G401.6 (cell line): ENCODE results near the gene UACA.
"Not testable (repeated sequence)": the region's sequence is repeated elsewhere in the genome, so short reads cannot be mapped to it uniquely, and the experiment has no call there.

Experiments used
- FAIRE-seq: peaks from 2 replicates; lab custom pipeline; 2012; peaks lifted over from hg19 to GRCh38; lab: Jason Lieb, UNC

UACA gene

DNA sequence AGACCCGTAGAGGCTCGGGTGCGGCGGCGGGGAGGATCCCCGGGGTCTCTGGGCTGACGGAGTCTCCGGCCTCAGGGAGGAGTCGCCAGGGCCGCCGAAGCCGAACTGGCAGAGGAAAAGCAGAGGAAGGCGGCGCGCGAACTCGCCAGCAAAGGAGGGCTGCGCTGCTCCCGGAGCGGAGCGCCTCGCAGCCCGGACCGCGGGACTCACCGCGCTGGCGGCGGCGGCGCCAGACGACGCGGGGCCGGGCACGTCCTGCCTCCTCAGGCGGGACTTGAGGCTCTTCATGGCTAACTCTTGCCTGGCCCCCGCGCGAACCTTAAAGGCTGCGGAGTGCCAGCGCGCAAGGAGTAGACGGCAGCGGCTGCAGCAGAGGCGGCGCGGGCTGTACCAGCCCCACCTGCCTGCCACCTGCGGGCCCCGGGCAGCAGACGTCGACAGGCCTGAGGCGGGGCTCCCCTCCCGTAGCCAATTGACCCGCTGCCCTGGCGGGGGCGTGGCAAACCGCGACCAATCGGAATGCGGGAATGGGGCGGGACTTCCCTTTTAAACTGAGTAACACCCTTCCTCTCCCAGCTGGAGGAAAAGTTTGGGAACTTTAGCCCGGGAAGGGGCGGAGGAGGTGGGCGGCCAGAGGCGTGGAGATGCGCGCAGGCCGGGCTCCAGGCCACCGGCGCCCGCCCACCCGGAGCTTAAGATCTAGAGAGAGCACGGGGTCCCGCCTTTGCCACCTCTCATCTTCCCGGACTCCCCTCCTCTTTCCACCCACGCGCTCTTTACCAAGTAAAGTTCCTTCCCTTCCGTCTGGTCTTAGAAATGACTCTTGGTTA is at the start of gene UACA:
UACA (minus strand) TSS at position 439 of the 830 bp plus-strand sequence; CDS start at position 288, 151 bp downstream.
- FAIRE-seq = peak; percentile 98

GRCh38 chr15:70812827-70813364 is 49.5 kb upstream of the UACA start:
- FAIRE-seq = no peak

GRCh38 chr15:70810916-70811578 is 47.7 kb upstream of the UACA start:
- no peak for FAIRE-seq

DNA sequence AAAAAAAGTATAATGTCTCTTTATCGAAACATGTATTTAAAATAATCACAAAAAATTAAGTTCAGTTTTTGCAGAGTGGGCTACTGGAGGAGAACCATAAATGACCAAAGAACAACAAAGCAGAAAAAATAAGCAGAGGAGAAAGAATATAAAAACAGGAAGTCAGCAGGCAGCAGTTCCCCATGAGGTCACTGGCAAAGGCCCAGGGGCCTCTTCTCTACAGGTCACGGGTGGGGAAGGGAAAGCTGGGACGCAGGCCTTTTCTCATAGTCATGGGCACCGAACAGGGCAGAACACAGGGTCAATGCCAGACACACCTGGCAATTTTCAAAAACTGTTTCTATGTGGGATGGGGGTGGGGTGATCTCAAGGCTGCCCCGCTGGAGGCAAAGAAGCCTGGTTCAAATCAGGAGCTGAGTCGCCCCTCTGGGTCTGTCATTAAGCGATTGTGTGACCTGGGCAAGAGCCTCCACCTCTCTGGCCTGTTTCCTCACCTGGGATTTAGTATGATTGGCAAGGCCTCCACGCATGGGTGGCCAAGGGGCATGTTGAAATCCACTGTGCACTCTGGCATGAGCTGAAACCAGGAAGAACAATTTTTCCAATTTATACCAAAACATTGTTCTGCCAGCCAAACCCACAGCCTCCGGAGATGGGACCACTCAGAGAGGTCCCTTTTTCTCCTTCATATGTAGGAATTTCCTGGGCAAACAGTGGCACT is 43.8 kb upstream of the UACA start:
- FAIRE-seq = no peak

- FAIRE-seq = not testable (repeated sequence)
These were observed 41.0 kb upstream of the UACA start for GRCh38 chr15:70804388-70804787.

DNA sequence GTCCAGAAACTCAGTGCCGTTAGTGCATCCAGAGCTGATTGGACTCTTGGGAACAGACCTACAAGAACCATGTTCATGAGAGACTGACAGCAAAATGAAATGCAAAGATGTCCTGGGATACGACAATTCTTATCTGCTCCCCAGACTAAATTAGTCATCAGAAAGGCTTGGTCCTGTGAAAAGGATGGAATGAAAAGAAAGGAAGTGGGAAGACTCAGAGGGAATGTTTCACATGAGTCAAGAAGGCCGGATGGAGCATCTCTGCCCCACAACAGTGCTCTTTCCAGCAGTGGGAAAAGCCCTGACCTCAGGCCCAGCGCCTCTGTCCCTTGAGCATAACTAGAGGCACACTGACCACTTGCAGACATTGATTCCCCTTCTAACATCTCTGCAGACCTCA is 39.3 kb upstream of the UACA start:
- no peak for FAIRE-seq

DNA sequence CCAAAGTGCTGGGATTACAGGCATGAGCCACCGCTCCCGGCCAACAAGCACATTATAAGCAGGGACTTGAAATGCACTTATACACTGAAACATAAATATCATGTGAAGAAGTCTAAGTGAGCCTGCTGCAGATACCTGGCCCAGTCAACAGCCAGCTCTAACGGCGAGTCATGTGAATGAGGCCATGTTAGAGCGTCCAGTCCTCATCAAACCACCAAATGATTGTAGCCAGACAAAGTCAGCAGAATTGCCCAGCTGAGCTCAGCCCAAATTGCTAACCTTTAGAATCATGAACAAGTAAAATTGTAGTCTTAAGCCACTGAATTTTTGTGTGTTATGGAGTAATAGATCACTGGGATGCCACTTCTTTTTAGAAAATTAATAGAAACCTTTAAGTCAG is 37.8 kb upstream of the UACA start:
- no peak for FAIRE-seq

DNA sequence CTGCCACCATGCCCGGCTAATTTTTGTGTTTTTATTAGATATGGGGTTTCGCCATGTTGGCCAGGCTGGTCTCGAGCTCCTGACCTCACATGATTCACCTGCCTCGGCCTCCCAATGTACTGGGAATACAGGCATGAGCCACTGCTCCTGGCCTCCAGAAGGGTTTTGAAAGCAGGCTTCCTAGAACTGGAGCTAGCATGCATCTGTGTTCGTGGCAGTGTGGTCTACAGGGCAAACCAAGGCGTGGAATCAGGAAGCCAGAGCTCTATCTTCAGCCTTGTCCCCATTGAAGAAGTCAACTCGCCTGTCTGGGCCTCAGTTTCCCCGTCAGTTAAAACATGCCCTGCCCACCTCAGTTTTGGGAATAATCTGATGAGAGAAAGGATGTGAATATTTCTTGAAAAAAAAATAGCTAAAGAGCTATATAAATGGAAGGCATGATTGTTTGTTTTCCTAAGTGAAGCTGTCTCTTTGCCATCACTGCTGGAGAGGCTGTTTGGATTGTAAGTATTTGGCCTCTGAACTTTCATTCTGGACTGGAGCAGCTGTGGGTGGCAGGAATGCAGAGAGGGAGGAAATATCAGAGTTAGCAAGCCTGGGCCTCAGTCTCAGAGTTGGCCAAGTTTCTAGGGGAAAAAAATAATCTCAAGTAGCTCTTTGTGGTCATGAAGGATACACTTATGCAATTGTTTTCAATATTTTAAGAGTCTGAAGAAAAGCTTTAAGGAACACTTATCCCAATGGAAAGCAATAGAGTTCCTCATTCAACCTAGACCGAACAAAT is 36.5 kb upstream of the UACA start:
- no peak for FAIRE-seq

- FAIRE-seq = no peak
These were observed 34.1 kb upstream of the UACA start for GRCh38 chr15:70797464-70797863.

GRCh38 chr15:70796516-70797310 is 33.4 kb upstream of the UACA start:
- no peak for FAIRE-seq

DNA sequence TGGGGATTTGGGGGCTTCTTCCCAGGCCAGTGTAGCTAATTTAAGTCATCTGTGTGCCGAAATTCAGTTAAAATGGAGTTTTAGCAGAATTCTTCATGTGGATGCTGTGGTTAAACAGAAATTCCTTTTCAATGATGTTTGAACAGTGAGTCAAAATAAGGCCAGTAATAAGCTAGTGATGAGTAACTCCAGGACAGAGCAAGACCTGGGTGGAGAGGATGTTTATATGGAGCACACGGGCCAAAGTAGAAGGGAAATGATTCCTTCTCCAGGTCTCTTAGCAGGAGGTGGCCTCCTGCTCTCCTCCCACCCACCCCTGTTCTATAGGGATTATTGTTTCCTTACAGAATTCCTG is 31.9 kb upstream of the UACA start:
- FAIRE-seq = no peak

GRCh38 chr15:70794596-70795310 is 31.4 kb upstream of the UACA start:
- no peak for FAIRE-seq

DNA sequence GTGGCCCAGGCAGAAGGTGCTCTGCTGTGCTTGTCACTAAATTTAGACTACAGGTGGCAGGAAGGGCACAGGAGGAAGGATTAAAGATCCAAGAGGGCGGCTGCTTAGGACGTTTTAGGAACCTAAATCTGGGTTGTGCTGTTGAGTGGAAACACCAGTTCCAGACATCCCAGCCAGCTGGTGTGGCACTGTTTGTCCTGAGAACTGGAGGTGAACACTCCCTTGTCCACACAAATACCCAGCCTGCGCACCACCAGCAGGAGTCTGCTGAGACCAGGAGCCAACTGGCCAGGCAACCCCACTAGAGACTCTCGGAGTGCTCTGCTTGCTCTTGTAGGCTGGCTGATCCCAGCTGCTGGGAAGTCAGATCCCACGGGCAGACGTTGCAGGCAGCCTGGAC is 30.3 kb upstream of the UACA start:
- no peak for FAIRE-seq

- FAIRE-seq = no peak
These were observed 28.8 kb upstream of the UACA start for GRCh38 chr15:70792171-70792573.

GRCh38 chr15:70791259-70791658 is 27.9 kb upstream of the UACA start:
- FAIRE-seq = no peak

DNA sequence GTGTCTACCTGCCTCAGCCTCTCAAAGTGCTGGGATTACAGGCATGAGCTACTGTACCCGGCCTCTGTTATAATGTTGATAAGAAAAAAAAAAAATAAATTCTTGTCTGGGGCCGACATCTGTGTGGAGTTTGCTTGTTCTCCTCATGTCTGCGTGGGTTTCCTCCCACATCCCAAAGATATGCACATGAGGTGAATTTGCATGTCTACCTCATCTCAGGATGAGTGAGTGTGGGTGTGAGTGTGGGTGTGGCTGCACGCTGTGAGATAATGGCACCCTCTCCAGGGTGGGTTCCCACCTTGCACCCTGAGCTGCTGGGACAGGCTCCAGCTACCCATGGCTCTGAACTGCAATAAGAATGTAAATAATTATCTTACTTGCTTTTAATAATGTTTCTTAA is 25.9 kb upstream of the UACA start:
- FAIRE-seq = no peak

DNA sequence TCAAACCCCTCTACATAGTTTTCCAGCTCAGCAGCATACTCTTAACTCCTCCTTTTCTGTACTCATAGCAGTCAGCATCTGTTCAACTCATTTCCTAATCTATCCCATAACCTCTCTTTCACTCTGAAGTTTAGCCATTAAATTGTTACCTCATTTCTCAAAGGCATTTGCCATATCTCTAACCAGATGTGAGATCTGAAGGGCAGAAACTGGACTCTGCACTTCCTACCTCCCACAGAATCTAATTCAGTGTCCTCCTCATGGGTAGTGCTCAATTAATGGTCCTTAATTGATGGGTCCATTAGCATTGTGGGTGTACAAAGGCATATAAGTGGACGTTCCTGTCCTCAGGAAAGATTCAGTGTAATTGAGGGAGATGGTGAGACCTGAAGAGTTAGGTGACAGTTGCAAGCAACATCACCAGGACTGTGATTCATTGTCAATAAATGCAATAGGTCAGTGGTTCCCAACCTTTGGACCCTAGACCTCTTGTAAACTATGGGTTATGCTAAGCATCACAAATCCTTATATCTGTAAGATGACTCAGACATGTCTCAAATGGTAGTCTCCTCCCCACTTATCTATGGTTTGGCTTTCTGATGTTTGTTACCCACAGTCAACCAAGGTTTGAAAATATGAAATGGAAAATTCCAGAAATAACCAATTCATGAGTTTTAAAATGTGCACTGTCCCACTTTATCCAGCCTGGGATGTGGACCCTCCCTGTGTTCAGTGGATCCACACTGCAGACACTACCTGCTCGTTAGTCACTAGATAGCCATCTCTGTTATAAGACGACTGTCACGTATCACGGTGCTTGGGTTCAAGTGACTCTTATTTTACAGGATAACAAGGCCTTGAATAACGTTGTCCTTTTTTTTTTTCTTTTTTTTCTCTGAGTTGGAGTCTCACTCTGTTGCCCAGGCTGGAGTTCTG is 25.0 kb upstream of the UACA start:
- FAIRE-seq = no peak

DNA sequence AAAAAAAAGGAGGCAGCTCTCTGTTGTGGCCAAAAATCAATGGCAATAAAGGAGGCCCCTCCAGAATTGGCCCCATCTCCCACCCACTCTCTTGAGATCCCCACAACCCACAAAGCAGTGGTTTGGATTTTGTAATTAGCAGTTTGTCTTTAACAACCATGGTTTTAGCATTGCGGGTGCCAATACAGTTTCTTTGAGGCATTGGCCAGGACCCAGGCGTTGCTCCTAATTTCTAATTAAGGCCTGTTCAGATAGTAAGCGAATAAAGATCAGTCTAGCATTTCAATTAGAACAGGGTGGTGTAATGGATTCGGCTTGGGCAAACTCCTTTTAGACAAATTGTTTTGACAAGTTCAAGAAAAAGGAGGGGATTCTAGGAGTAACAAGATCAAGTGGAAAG is 23.6 kb upstream of the UACA start:
- no peak for FAIRE-seq

- FAIRE-seq = no peak
These were observed 20.3 kb upstream of the UACA start for GRCh38 chr15:70783610-70784022.
